ENCODE results near the gene SUPT4H1.

The SUPT4H1 gene

GRCh38 chr17:58380207-58381123 lies 28.5 kb upstream of the SUPT4H1 start:
- no peak for DNase-seq

- DNase-seq = no peak
These were observed 27.5 kb upstream of the SUPT4H1 start for GRCh38 chr17:58379511-58379824.

- no peak for DNase-seq
These were observed 26.9 kb upstream of the SUPT4H1 start for GRCh38 chr17:58378733-58379510.

GRCh38 chr17:58377661-58378060 lies 25.7 kb upstream of the SUPT4H1 start:
- DNase-seq = no peak

GRCh38 chr17:58377093-58377601 lies 25.1 kb upstream of the SUPT4H1 start:
- no peak for DNase-seq

GRCh38 chr17:58376472-58377000 lies 24.5 kb upstream of the SUPT4H1 start:
- no peak for DNase-seq

GRCh38 chr17:58375811-58376210 lies 23.8 kb upstream of the SUPT4H1 start:
- DNase-seq = no peak

- DNase-seq = no peak
These were observed 23.3 kb upstream of the SUPT4H1 start for GRCh38 chr17:58375256-58375655.

- DNase-seq = no peak
These were observed 21.9 kb upstream of the SUPT4H1 start for GRCh38 chr17:58373923-58374322.

- no peak for DNase-seq
These were observed 21.0 kb upstream of the SUPT4H1 start for GRCh38 chr17:58373003-58373402.

- DNase-seq = no peak
These were observed 19.4 kb upstream of the SUPT4H1 start for GRCh38 chr17:58371300-58371950.

GRCh38 chr17:58370716-58371115 lies 18.7 kb upstream of the SUPT4H1 start:
- DNase-seq = no peak

- DNase-seq = no peak
These were observed 18.3 kb upstream of the SUPT4H1 start for GRCh38 chr17:58370309-58370708.

GRCh38 chr17:58369214-58370031 lies 17.4 kb upstream of the SUPT4H1 start:
- no peak for DNase-seq

GRCh38 chr17:58368860-58369213 lies 16.8 kb upstream of the SUPT4H1 start:
- peak; percentile 28 for DNase-seq

- no peak for DNase-seq
These were observed 15.5 kb upstream of the SUPT4H1 start for GRCh38 chr17:58367461-58367860.

GRCh38 chr17:58365980-58366595 lies 14.1 kb upstream of the SUPT4H1 start:
- no peak for DNase-seq

GRCh38 chr17:58365185-58365979 lies 13.4 kb upstream of the SUPT4H1 start:
- DNase-seq = no peak

GRCh38 chr17:58364270-58364942 lies 12.4 kb upstream of the SUPT4H1 start:
- DNase-seq = no peak

- DNase-seq = no peak
These were observed 11.6 kb upstream of the SUPT4H1 start for GRCh38 chr17:58363457-58364185.
